IPS-15b (cell line): ENCODE measurements around the gene STK11.

Source experiments
- H3K27me3 ChIP-seq: one replicate; pipeline ENCODE4 v1.6.1; 2013; ENCODE audit warnings: low read length; ENCODE audit not compliant: control insufficient read depth, insufficient read depth
- H3K36me3 ChIP-seq: one replicate; pipeline ENCODE4 v1.6.1; 2013; ENCODE audit warnings: low read length; ENCODE audit not compliant: control insufficient read depth, insufficient read depth
- H3K4me1 ChIP-seq: one replicate; pipeline ENCODE4 v1.6.1; 2013; ENCODE audit warnings: mild to moderate bottlenecking, low read length; ENCODE audit not compliant: control insufficient read depth, insufficient read depth
- H3K4me3 ChIP-seq: one replicate; pipeline ENCODE4 v1.5.1; 2013; ENCODE audit warnings: low read depth, low read length
- H3K9ac ChIP-seq: one replicate; pipeline ENCODE4 v1.6.1; 2013; ENCODE audit warnings: low read depth, mild to moderate bottlenecking, low read length
- H3K9me3 ChIP-seq: one replicate; pipeline ENCODE4 v1.6.1; 2013; ENCODE audit warnings: mild to moderate bottlenecking, low read length; ENCODE audit not compliant: control insufficient read depth, insufficient read depth

STK11 gene

GRCh38 chr19:1248786-1249297, 43.3 kb downstream of the STK11 start:
- peak overlapping the region; percentile 60 for H3K4me3 ChIP-seq
- H3K9ac ChIP-seq: no peak overlapping the region
- no peaks in the 10 kb centered on the region for H3K9me3 ChIP-seq
- peaks cover 10% of the 10 kb centered on the region for H3K36me3 ChIP-seq
- H3K27me3 ChIP-seq: no peaks in the 10 kb centered on the region
- H3K4me1 ChIP-seq: no peaks in the 10 kb centered on the region

GRCh38 chr19:1249298-1249989, 43.9 kb downstream of the STK11 start:
- Histone ChIP-seq H3K27me3 (no peaks in the 10 kb centered on the region), H3K9ac (peak overlapping the region; percentile 79), H3K4me1 (no peaks in the 10 kb centered on the region), H3K4me3 (peak overlapping the region; percentile 79), H3K9me3 (no peaks in the 10 kb centered on the region), H3K36me3 (peaks cover 17% of the 10 kb centered on the region)

- Histone ChIP-seq H3K4me1 (no peaks in the 10 kb centered on the region), H3K27me3 (no peaks in the 10 kb centered on the region), H3K9ac (peak overlapping the region; percentile 79), H3K36me3 (peaks cover 22% of the 10 kb centered on the region), H3K4me3 (peak overlapping the region; percentile 79), H3K9me3 (no peaks in the 10 kb centered on the region)
Measured at GRCh38 chr19:1249990-1250436, 44.4 kb downstream of the STK11 start.

- Histone ChIP-seq H3K27me3 (no peaks in the 10 kb centered on the region), H3K4me3 (peak overlapping the region; percentile 79), H3K36me3 (peaks cover 29% of the 10 kb centered on the region), H3K9ac (peak overlapping the region; percentile 73), H3K9me3 (no peaks in the 10 kb centered on the region), H3K4me1 (no peaks in the 10 kb centered on the region)
Measured at GRCh38 chr19:1250437-1251260, 45.1 kb downstream of the STK11 start.

GRCh38 chr19:1251330-1252220, 46.0 kb downstream of the STK11 start:
- Histone ChIP-seq H3K4me1 (no peaks in the 10 kb centered on the region), H3K4me3 (peak overlapping the region; percentile 79), H3K9me3 (no peaks in the 10 kb centered on the region), H3K9ac (peak overlapping the region; percentile 73), H3K27me3 (no peaks in the 10 kb centered on the region), H3K36me3 (peaks cover 34% of the 10 kb centered on the region)

- peak overlapping the region; percentile 79 for H3K4me3 ChIP-seq
- peaks cover 40% of the 10 kb centered on the region for H3K36me3 ChIP-seq
- no peak overlapping the region for H3K9ac ChIP-seq
- peaks cover 2% of the 10 kb centered on the region for H3K4me1 ChIP-seq
- no peaks in the 10 kb centered on the region for H3K9me3 ChIP-seq
- H3K27me3 ChIP-seq: no peaks in the 10 kb centered on the region
Measured at GRCh38 chr19:1252221-1252820, 46.7 kb downstream of the STK11 start.

GRCh38 chr19:1252821-1253513, 47.4 kb downstream of the STK11 start:
- H3K9ac ChIP-seq: no peak overlapping the region
- no peaks in the 10 kb centered on the region for H3K9me3 ChIP-seq
- H3K4me1 ChIP-seq: peaks cover 2% of the 10 kb centered on the region
- no peak overlapping the region for H3K4me3 ChIP-seq
- H3K36me3 ChIP-seq: peaks cover 45% of the 10 kb centered on the region
- H3K27me3 ChIP-seq: no peaks in the 10 kb centered on the region

GRCh38 chr19:1253514-1254080, 48.0 kb downstream of the STK11 start:
- Histone ChIP-seq H3K9me3 (no peaks in the 10 kb centered on the region), H3K36me3 (peaks cover 50% of the 10 kb centered on the region), H3K4me1 (peaks cover 4% of the 10 kb centered on the region), H3K4me3 (no peak overlapping the region), H3K27me3 (no peaks in the 10 kb centered on the region), H3K9ac (no peak overlapping the region)

GRCh38 chr19:1254081-1254527, 48.5 kb downstream of the STK11 start:
- peaks cover 50% of the 10 kb centered on the region for H3K36me3 ChIP-seq
- H3K9ac ChIP-seq: peak overlapping the region; percentile 24
- no peak overlapping the region for H3K4me3 ChIP-seq
- H3K27me3 ChIP-seq: no peaks in the 10 kb centered on the region
- H3K9me3 ChIP-seq: no peaks in the 10 kb centered on the region
- H3K4me1 ChIP-seq: peaks cover 4% of the 10 kb centered on the region

- Histone ChIP-seq H3K4me1 (peaks cover 5% of the 10 kb centered on the region), H3K9ac (peak overlapping the region; percentile 24), H3K9me3 (no peaks in the 10 kb centered on the region), H3K27me3 (no peaks in the 10 kb centered on the region), H3K4me3 (no peak overlapping the region), H3K36me3 (peaks cover 50% of the 10 kb centered on the region)
Measured at GRCh38 chr19:1254530-1255185, 49.1 kb downstream of the STK11 start.
